GM10266 (cell line): ENCODE measurements around the gene SCAPER.
"Not testable (repeated sequence)": the region's sequence is repeated elsewhere in the genome, so short reads cannot be mapped to it uniquely, and the experiment has no call there.

Experiments used
- DNase-seq: peaks from one replicate; pipeline ENCODE4 v3.0.0; 2012; ENCODE audit errors: extremely low spot score
- TF ChIP-seq, protein P1 (sequence below): IDR thresholded peaks from 2 replicates; pipeline ENCODE4 v1.5.1; 2012; ENCODE audit warnings: mild to moderate bottlenecking, low read depth; ENCODE audit not compliant: control insufficient read depth, insufficient read depth; ENCODE audit errors: missing control alignments

Gene SCAPER

DNA sequence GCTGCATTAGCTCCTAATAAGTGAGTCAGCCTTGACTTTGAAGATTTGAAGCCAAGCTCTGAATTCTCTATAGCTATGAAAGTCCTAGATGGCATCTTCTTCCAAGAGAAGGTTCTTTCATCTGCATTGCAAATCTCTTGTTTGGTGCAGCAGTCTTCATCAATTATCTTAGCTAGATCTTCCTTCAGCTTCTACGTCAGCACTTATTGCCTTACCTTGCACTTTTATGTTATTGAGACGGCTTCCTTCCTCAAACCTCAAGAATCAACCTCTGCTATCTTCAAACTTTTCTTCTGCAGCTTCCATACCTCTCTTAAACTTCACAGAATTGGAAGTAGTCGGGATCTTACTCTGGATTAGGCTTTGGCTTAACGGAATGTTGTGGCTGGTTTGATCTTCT, 167.6 kb downstream of the SCAPER start:
- TF ChIP-seq, protein P1, sequence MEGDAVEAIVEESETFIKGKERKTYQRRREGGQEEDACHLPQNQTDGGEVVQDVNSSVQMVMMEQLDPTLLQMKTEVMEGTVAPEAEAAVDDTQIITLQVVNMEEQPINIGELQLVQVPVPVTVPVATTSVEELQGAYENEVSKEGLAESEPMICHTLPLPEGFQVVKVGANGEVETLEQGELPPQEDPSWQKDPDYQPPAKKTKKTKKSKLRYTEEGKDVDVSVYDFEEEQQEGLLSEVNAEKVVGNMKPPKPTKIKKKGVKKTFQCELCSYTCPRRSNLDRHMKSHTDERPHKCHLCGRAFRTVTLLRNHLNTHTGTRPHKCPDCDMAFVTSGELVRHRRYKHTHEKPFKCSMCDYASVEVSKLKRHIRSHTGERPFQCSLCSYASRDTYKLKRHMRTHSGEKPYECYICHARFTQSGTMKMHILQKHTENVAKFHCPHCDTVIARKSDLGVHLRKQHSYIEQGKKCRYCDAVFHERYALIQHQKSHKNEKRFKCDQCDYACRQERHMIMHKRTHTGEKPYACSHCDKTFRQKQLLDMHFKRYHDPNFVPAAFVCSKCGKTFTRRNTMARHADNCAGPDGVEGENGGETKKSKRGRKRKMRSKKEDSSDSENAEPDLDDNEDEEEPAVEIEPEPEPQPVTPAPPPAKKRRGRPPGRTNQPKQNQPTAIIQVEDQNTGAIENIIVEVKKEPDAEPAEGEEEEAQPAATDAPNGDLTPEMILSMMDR, result no peak
- no peak for DNase-seq

GRCh38 chr15:76732321-76732720, 172.8 kb downstream of the SCAPER start:
- DNase-seq, result not testable (repeated sequence)

DNA sequence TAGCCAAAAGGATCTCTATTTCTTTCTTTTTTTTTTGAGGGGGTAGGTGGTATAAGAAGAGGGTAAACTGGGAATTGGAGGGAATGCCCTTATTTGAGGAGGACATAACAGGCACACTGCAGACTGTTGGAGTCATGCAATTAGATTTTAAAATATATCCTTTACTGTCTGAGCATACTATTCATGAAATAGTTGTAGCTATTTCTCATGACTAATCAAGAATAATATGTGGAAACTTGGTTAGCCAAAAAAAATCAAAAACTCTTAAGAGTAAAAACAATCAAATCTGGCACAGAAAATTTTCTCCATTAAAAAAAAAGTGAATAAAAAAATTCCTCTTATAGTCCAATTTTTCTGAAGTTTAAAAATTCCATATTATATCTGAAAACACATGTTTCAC, 174.9 kb downstream of the SCAPER start:
- TF ChIP-seq, protein P1, result no peak
- DNase-seq, result no peak

GRCh38 chr15:76718863-76719262, 186.3 kb downstream of the SCAPER start:
- TF ChIP-seq, protein P1, result no peak
- DNase-seq, result no peak

DNA sequence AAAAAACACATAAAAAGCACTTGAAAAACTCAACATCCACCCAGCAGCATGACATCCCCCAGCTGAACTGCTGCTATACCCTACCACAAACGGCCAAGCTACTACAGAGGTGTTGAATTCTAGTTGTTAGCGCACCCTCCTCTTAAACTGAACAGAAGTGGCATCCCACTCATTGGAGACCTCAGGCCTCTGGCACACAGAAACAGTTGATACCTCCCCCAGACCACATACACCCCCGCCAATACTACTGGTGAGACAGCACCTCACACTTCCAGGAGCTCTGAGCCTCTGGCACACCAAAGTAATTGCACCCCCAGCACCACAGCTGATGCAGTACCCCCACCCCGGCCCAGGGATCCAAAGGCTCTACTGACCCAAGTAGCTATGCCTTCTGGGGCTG, 190.2 kb downstream of the SCAPER start:
- DNase-seq, result no peak

GRCh38 chr15:76711351-76711827, 193.8 kb downstream of the SCAPER start:
- DNase-seq, result peak; percentile 6
- TF ChIP-seq, protein P1, result no peak

More for the DNA sequence above, 190.2 kb downstream of the SCAPER start:
- TF ChIP-seq, protein P1, result no peak

- not testable (repeated sequence) for DNase-seq
Observed at GRCh38 chr15:76704032-76704431, 201.1 kb downstream of the SCAPER start.

DNA sequence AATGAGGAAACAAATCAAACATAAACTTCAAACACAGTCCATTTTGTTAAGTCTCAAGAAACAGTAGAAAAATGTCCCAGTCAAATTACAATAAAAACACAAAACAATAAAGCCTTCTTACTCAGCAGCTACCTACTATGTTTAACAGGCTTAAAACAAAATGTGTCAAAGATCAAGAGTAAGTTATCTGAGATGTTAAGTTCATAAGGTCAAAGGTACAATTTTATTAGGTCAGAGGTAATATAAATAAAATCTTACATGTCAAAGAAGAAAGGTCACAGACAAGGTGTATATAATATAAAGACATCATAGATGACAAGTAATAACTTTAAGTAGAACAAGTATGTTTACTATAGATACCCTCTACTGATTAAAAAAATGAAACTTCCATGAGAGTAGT, 208.3 kb downstream of the SCAPER start:
- no peak for DNase-seq
- TF ChIP-seq, protein P1, result no peak

- not testable (repeated sequence) for DNase-seq
Observed at GRCh38 chr15:76692546-76692945, 212.6 kb downstream of the SCAPER start.

GRCh38 chr15:76687592-76687991, 217.5 kb downstream of the SCAPER start:
- DNase-seq, result not testable (repeated sequence)
